HFF-Myc (cell line): ENCODE data around the gene DSP.

ENCODE experiments used
- DNase-seq: peaks from one replicate; pipeline ENCODE4 v3.0.0-alpha.2; 2011; ENCODE audit warnings: low read depth; ENCODE audit errors: extremely low read depth
- H3K4me3 ChIP-seq: replicated peaks from 2 replicates; pipeline ENCODE4 v1.5.1; 2011; ENCODE audit warnings: low read depth, mild to moderate bottlenecking, control low read depth, low read length
- TF ChIP-seq, protein P1 (sequence below): IDR thresholded peaks from 2 replicates; pipeline ENCODE4 v1.5.1; 2012; ENCODE audit warnings: mild to moderate bottlenecking, low read depth, low read length, control low read depth; ENCODE audit errors: missing control alignments

Gene DSP

GRCh38 chr6:7556394-7557106 lies 15.1 kb downstream of the DSP start:
- no peak for DNase-seq
- no peak overlapping the region for H3K4me3 ChIP-seq
- TF ChIP-seq, protein P1, sequence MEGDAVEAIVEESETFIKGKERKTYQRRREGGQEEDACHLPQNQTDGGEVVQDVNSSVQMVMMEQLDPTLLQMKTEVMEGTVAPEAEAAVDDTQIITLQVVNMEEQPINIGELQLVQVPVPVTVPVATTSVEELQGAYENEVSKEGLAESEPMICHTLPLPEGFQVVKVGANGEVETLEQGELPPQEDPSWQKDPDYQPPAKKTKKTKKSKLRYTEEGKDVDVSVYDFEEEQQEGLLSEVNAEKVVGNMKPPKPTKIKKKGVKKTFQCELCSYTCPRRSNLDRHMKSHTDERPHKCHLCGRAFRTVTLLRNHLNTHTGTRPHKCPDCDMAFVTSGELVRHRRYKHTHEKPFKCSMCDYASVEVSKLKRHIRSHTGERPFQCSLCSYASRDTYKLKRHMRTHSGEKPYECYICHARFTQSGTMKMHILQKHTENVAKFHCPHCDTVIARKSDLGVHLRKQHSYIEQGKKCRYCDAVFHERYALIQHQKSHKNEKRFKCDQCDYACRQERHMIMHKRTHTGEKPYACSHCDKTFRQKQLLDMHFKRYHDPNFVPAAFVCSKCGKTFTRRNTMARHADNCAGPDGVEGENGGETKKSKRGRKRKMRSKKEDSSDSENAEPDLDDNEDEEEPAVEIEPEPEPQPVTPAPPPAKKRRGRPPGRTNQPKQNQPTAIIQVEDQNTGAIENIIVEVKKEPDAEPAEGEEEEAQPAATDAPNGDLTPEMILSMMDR: no peak

DNA sequence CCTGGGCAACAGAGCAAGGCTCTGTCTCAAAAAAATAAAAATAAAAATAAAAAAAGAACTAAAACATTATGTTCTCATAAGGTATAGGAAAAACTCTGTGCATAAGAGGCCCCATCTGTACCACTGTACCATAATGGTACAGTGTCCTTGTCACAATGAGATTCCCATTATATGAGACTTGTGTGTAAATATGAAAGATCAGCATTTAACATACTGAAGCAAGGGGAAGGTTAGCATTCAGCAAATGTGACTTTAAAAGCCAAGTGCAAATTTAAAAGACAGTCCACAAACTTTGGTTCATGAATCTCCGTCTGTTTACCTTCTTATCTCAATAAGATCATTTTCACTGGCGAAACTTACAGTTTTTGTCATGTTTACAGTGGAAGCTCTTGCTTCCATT lies 16.2 kb downstream of the DSP start:
- no peak overlapping the region for H3K4me3 ChIP-seq
- DNase-seq: no peak
- TF ChIP-seq, protein P1: no peak

DNA sequence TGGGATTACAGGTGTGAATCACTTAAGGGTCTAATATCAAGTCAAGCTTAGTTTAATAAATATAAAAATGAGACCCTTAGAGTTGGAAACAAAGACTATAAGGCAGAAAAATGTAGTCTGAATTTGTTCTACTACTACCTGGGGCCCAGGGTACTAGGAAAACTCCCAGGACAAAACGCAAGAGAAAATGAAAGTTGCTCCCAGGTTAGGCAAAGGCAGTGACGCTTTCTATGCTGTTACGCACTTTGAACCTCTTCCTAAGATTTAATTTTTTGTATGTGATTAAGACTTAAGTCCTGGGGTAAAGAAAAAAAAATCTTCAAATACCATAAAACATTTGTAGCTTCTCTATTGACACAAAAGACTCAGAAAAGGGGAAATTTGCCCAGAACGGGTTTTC lies 17.3 kb downstream of the DSP start:
- TF ChIP-seq, protein P1: no peak
- H3K4me3 ChIP-seq: no peak overlapping the region
- DNase-seq: no peak

- no peak for DNase-seq
- TF ChIP-seq, protein P1: no peak
- H3K4me3 ChIP-seq: no peak overlapping the region
Observed at GRCh38 chr6:7559196-7559595, 17.7 kb downstream of the DSP start.

GRCh38 chr6:7559651-7560385 lies 18.3 kb downstream of the DSP start:
- DNase-seq: no peak
- H3K4me3 ChIP-seq: no peak overlapping the region
- TF ChIP-seq, protein P1: no peak

DNA sequence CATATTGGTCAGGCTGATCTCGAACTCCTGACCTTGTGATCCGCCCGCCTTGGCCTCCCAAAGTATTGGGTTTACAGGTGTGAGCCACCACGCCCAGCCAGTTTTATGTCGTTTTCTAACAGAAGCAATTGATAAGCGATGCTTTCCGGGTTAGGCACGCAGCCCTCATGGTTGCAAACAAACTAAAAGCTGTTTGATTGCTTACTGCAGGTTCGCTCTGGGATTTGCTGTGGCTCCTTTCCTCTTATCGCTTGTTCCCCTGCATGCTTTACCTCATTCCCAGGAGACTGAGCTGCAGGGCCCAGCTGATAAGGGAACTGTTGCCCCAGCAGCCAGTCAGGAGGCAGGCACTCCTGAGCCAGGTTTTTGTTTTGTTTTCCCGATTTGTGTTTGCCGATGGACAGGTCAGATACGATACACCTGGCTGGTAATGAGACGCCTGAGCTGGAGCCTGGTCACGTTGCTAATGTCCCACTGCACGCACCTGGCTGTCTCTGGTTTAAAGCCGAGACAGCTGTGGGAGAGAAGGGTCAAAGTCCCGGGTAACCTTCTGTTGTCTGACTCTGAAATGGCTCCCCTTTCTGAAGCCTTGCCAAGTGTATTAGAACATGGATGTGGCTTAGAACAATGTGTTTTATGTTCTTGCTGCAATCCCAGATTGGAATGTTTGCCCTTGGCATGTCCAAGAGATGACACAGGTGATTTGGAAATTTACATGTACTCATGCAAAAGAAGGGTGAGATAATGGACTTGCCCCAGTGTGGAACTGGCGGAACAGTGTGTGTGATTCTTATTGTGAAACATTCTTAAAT lies 19.9 kb downstream of the DSP start:
- TF ChIP-seq, protein P1: no peak
- H3K4me3 ChIP-seq: no peak overlapping the region
- DNase-seq: no peak
